Neutrophil (primary cell): ENCODE measurements around the gene ODAD2.
"Not testable (repeated sequence)": the region's sequence is repeated elsewhere in the genome, so short reads cannot be mapped to it uniquely, and the experiment has no call there.

ENCODE experiments used
- H3K27ac ChIP-seq: fragments of 200-600 bp; sonication (generic); 2 replicates; pipeline ENCODE4 v1.5.1; 2016; ENCODE audit warnings: mild to moderate bottlenecking, moderate library complexity
- H3K27me3 ChIP-seq: fragments of 200-600 bp; sonication (generic); 2 replicates; pipeline ENCODE4 v1.6.0; 2016; ENCODE audit warnings: mild to moderate bottlenecking
- H3K36me3 ChIP-seq: fragments of 200-600 bp; sonication (generic); 2 replicates; pipeline ENCODE4 v1.5.1; 2017
- H3K4me1 ChIP-seq, 2 experiments: fragments of 200-600 bp in 1 of 2; sonication (generic) in 1 of 2; 1 replicate in 1 of 2; 2 replicates in 1 of 2; pipeline versions ENCODE4 v1.5.1 to v1.6.1; 2013 to 2016; ENCODE audit warnings: low read depth in 1 of 2, low read length in 1 of 2, mild to moderate bottlenecking in 1 of 2, moderate library complexity in 1 of 2; ENCODE audit not compliant: control insufficient read depth in 1 of 2, insufficient read depth in 1 of 2
- H3K4me3 ChIP-seq, 2 experiments: fragments of 200-600 bp in 1 of 2; sonication (generic) in 1 of 2; 1 replicate in 1 of 2; 2 replicates in 1 of 2; pipeline ENCODE4 v1.5.1; 2013 to 2016; ENCODE audit warnings: low read depth in 1 of 2, low read length in 1 of 2, mild to moderate bottlenecking in 1 of 2, moderate library complexity in 1 of 2
- H3K9me3 ChIP-seq: fragments of 200-600 bp; sonication (generic); 2 replicates; pipeline ENCODE4 v1.5.1; 2016
- CTCF ChIP-seq: fragments of 200-600 bp; sonication (generic); IDR thresholded peaks from 2 replicates; pipeline ENCODE4 v1.5.1; 2016; ENCODE audit warnings: antibody characterized with exemption

Gene ODAD2

GRCh38 chr10:27986821-27987220 lies 12.1 kb downstream of the ODAD2 start:
- Histone ChIP-seq H3K4me3 (no peak overlapping the region), H3K9me3 (no peaks in the 10 kb centered on the region), H3K36me3 (no peaks in the 10 kb centered on the region), H3K4me1 (no peaks in the 10 kb centered on the region), H3K27me3 (no peaks in the 10 kb centered on the region), H3K27ac (no peak overlapping the region)
- no peak for TF ChIP-seq CTCF

- Histone ChIP-seq H3K9me3 (no peaks in the 10 kb centered on the region), H3K4me1 (no peaks in the 10 kb centered on the region), H3K4me3 (no peak overlapping the region), H3K27me3 (no peaks in the 10 kb centered on the region), H3K27ac (no peak overlapping the region), H3K36me3 (no peaks in the 10 kb centered on the region)
- no peak for TF ChIP-seq CTCF
Observed at GRCh38 chr10:27982875-27983543, 15.9 kb downstream of the ODAD2 start.

GRCh38 chr10:27981744-27982143 lies 17.1 kb downstream of the ODAD2 start:
- H3K36me3 ChIP-seq = no peaks in the 10 kb centered on the region
- no peak overlapping the region for H3K27ac ChIP-seq
- H3K4me1 ChIP-seq = no peaks in the 10 kb centered on the region
- no peak overlapping the region for H3K4me3 ChIP-seq
- no peak for TF ChIP-seq CTCF
- H3K27me3 ChIP-seq = no peaks in the 10 kb centered on the region
- H3K9me3 ChIP-seq = no peaks in the 10 kb centered on the region

- not testable (repeated sequence) for H3K4me1 ChIP-seq, H3K27me3 ChIP-seq, H3K27ac ChIP-seq, H3K4me3 ChIP-seq, H3K9me3 ChIP-seq, H3K36me3 ChIP-seq
Observed at GRCh38 chr10:27970795-27971194, 28.1 kb downstream of the ODAD2 start.

- H3K36me3 ChIP-seq, H3K9me3 ChIP-seq, H3K4me3 ChIP-seq, H3K4me1 ChIP-seq, H3K27me3 ChIP-seq, H3K27ac ChIP-seq: not testable (repeated sequence)
Observed at GRCh38 chr10:27969931-27970330, 28.9 kb downstream of the ODAD2 start.

- no peak overlapping the region for H3K4me3 ChIP-seq
- H3K27ac ChIP-seq = no peak overlapping the region
- no peaks in the 10 kb centered on the region for H3K4me1 ChIP-seq
- TF ChIP-seq CTCF = no peak
- no peaks in the 10 kb centered on the region for H3K36me3 ChIP-seq
- H3K9me3 ChIP-seq = no peaks in the 10 kb centered on the region
- H3K27me3 ChIP-seq = no peaks in the 10 kb centered on the region
Observed at GRCh38 chr10:27959093-27959715, 39.7 kb downstream of the ODAD2 start.

- not testable (repeated sequence) for H3K4me3 ChIP-seq, H3K9me3 ChIP-seq, H3K36me3 ChIP-seq, H3K27me3 ChIP-seq, H3K27ac ChIP-seq, H3K4me1 ChIP-seq
Observed at GRCh38 chr10:27958383-27958782, 40.5 kb downstream of the ODAD2 start.
